GM12875 (cell line): ENCODE data around the gene SPPL2B.
"Not testable (repeated sequence)": the region's sequence is repeated elsewhere in the genome, so short reads cannot be mapped to it uniquely, and the experiment has no call there.

ENCODE experiments used
- H3K4me3 ChIP-seq: one replicate; pipeline ENCODE4 v1.5.1; 2011; ENCODE audit warnings: low read depth, low read length, control low read depth
- CTCF ChIP-seq: IDR thresholded peaks from 2 replicates; pipeline ENCODE4 v1.5.1; 2011; ENCODE audit warnings: low read depth, mild to moderate bottlenecking, control low read depth, inconsistent platforms, low read length, moderate library complexity, borderline replicate concordance; ENCODE audit not compliant: insufficient read depth

Gene SPPL2B

DNA sequence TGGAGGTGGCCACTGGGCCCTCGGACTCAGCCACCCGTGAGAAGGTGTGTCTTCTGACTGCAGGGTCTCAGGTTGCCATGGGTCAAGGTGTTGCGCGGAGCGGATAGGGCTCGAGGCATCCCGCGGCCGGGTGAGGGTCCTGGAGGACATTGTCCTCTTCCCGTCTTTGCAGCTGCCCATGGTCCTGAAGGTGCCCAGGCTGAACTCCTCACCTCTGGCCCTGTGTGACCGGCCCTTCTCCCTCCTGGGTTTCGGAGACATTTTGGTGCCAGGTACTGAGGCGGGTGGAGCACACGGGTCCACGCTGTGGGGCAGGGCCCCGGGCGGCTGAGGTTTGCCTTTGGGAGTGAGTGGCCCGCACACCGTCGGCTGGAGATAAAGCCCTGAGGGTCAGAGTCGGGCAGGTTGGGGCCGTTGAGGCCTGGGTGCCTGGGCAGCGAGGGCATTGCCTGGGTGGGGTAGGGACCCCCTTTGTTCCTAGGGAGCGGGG is 15.9 kb downstream of the SPPL2B start:
- no peak overlapping the region for H3K4me3 ChIP-seq
- no peak for TF ChIP-seq CTCF

- TF ChIP-seq CTCF, result no peak
- no peak overlapping the region for H3K4me3 ChIP-seq
Measured at GRCh38 chr19:2345076-2345475, 16.6 kb downstream of the SPPL2B start.

DNA sequence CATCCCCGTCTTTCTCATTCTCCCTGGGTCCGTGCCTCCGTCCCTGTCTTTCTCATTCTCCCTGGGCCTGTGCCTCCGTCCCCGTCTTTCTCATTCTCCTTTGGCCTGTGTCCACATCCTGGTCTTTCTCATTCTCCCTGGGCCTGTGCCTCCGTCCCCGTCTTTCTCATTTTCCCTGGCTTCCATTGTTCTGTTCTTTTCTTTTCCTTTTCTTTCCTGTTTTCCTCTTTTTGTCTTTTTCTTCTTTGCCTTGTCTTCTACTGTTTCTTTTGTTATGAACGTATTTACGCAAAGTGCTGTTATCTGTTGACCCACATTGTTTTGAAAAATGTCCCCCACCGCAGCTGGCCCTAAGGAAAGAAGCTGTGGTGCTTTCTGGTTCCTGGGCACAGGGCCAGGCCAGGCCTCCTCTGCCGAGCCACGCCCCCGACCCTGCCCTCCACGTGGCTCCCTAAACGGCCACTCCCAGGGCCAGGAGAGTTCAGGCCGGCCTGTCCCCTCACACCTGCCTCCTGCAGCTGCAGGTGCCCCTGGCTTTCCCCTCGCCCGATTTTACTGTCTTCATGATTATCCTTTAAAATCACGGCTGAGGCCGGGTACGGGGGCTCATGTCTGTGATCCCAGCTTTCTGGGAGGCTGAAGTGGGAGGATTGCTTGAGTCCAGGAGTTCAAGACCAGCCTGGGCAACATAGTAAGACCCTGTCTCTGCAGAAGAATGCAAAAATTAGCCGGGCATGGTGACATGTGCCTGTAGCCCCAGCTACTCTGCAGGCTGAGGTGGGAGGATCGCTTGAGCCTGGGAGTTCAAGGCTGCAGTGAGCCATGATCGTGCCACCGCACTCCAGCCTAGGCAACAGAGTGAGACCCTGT is 17.5 kb downstream of the SPPL2B start:
- TF ChIP-seq CTCF, result no peak
- no peak overlapping the region for H3K4me3 ChIP-seq

DNA sequence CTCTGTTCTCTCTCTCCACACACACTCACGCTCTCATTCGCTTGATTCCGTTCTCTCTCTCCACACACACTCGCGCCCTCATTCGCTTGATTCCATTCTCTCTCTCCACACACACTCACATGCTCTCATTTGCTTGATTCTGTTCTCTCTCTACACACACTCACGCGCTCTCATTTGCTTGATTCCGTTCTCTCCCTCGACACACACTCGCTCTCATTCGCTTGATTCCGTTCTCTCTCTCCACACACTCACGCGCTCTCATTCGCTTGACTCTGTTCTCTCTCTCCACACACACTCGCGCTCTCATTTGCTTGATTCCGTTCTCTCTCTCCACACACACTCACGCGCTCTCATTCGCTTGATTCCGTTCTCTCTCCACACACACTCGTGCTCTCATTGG is 21.3 kb downstream of the SPPL2B start:
- not testable (repeated sequence) for H3K4me3 ChIP-seq

DNA sequence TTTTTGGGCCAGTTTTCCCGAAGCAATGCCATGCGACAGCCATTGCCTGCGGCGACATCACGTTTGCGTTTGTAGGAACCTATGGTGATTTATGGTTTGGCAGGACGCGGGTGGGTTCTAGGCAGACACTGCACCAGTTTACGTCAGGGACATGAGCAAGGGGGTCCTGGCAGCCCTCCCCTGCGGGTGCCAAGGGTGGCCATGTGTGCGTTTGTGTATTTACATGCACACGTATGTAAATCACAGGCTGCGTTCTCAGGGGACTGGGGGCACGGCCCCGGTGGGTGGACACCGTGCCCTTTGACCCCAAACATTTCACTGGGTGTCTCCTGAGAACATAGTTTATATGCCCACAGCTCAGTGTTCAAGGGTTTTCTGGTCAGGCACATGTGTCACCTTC is 22.2 kb downstream of the SPPL2B start:
- TF ChIP-seq CTCF, result no peak
- no peak overlapping the region for H3K4me3 ChIP-seq

DNA sequence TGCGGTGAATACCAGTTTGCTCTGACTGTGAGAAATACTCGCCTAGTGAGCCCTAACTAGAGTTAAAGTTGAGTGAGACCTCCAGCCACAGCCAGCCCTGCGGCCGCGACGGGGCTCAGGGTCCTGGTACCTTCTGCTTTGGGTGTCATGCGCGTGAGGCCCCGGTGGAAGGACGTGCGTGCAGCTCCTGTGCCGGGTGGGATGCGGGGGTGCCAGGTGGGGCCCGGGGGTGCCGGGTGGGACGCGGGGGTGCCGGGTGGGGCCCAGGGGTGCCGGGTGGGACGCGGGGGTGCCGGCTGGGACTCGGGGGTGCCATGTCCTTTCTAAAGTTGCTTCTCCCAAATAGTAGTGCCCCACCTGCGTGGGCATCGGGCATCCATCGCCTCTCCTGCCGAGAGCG is 23.1 kb downstream of the SPPL2B start:
- no peak overlapping the region for H3K4me3 ChIP-seq
- no peak for TF ChIP-seq CTCF

- no peak for TF ChIP-seq CTCF
- H3K4me3 ChIP-seq, result no peak overlapping the region
Measured at GRCh38 chr19:2352121-2352520, 23.6 kb downstream of the SPPL2B start.
